Amygdala (tissue), 56 donors: Measurements from ENCODE around the gene TP53BP2.

Experiments used
- DNase-seq, 56 donors: peaks; one replicate each; lab custom pipeline; 2025; lab: John Stamatoyannopoulos, UW

The TP53BP2 gene

GRCh38 chr1:223771814-223772770 is 73.7 kb downstream of the TP53BP2 start:
- DNase-seq = peak in 5 of 56 donors; percentile 9 to 45 (median 15)

GRCh38 chr1:223771469-223771813 is 74.3 kb downstream of the TP53BP2 start:
- DNase-seq = no peak

- no peak for DNase-seq
Observed at GRCh38 chr1:223770621-223771315, 75.0 kb downstream of the TP53BP2 start.

- no peak for DNase-seq
Observed at GRCh38 chr1:223765719-223766340, 79.9 kb downstream of the TP53BP2 start.

- peak in 51 of 56 donors; percentile 22 to 86 (median 59) for DNase-seq
Observed at GRCh38 chr1:223765036-223765718, 80.6 kb downstream of the TP53BP2 start.

- DNase-seq = no peak
Observed at GRCh38 chr1:223763881-223764280, 81.9 kb downstream of the TP53BP2 start.

GRCh38 chr1:223763251-223763650 is 82.5 kb downstream of the TP53BP2 start:
- no peak for DNase-seq

- DNase-seq = no peak
Observed at GRCh38 chr1:223761411-223761810, 84.3 kb downstream of the TP53BP2 start.

GRCh38 chr1:223760833-223761232 is 84.9 kb downstream of the TP53BP2 start:
- DNase-seq = no peak

GRCh38 chr1:223759273-223759672 is 86.5 kb downstream of the TP53BP2 start:
- DNase-seq = no peak

- no peak for DNase-seq
Observed at GRCh38 chr1:223758734-223759133, 87.0 kb downstream of the TP53BP2 start.

GRCh38 chr1:223756806-223757700 is 88.7 kb downstream of the TP53BP2 start:
- DNase-seq = no peak

GRCh38 chr1:223755992-223756775 is 89.6 kb downstream of the TP53BP2 start:
- DNase-seq = peak in 53 of 56 donors; percentile 18 to 86 (median 57)

GRCh38 chr1:223755432-223755792 is 90.3 kb downstream of the TP53BP2 start:
- no peak for DNase-seq

- DNase-seq = no peak
Observed at GRCh38 chr1:223754681-223755431, 90.9 kb downstream of the TP53BP2 start.

- DNase-seq = no peak
Observed at GRCh38 chr1:223752721-223753515, 92.8 kb downstream of the TP53BP2 start.

- no peak for DNase-seq
Observed at GRCh38 chr1:223751696-223752095, 94.1 kb downstream of the TP53BP2 start.
